Esophagus (tissue), 2 donors: ENCODE results near the gene TTC34. TPM values are rescaled to one million over a fixed set of nuclear protein-coding genes. Genes with fewer than 3 reads are reported as not detected.

Source experiments
- H3K27ac ChIP-seq, 2 donors: one replicate each; pipeline ENCODE4 v1.5.1; 2013; ENCODE audit warnings: low read depth in 2 of 2, mild to moderate bottlenecking in 2 of 2, inconsistent platforms in 1 of 2, low read length in 1 of 2, moderate library complexity in 1 of 2
- H3K27me3 ChIP-seq, 2 donors: one replicate each; pipeline ENCODE4 v1.6.1; 2013; ENCODE audit warnings: low read length in 2 of 2, control low read depth in 1 of 2, mild to moderate bottlenecking in 1 of 2; ENCODE audit not compliant: insufficient read depth in 2 of 2, control insufficient read depth in 1 of 2
- H3K36me3 ChIP-seq, 2 donors: one replicate each; pipeline ENCODE4 v1.6.1; 2013; ENCODE audit warnings: low read length in 1 of 2; ENCODE audit not compliant: control insufficient read depth in 2 of 2, insufficient read depth in 2 of 2
- H3K4me1 ChIP-seq, 2 donors: one replicate each; pipeline ENCODE4 v1.6.1; 2013; ENCODE audit warnings: low read length in 1 of 2; ENCODE audit not compliant: control insufficient read depth in 2 of 2, insufficient read depth in 2 of 2
- H3K4me3 ChIP-seq, 2 donors: one replicate each; pipeline ENCODE4 v1.5.1; 2013; ENCODE audit warnings: low read length in 2 of 2, mild to moderate bottlenecking in 2 of 2, low read depth in 1 of 2, moderate library complexity in 1 of 2
- H3K9me3 ChIP-seq, 2 donors: one replicate each; pipeline ENCODE4 v1.6.1; 2013; ENCODE audit warnings: mild to moderate bottlenecking in 2 of 2, low read depth in 1 of 2, low read length in 1 of 2, moderate library complexity in 1 of 2; ENCODE audit not compliant: control insufficient read depth in 2 of 2, insufficient read depth in 1 of 2
- WGBS, 2 donors: extraction: QIAGEN DNeasy Blood & Tissue Kit; methylation state at CpG; one replicate each; pipeline ENCODE4 v1.1.7; 2013; 5-methylcytosine and 5-hydroxymethylcytosine counted together
- polyA plus RNA-seq, 2 donors: library from polyadenylated mRNA; stranded (reverse); fragments of 200-250 nt; gene quantifications; one replicate each; pipeline ENCODE4 v1.2.3, GENCODE V29; 2013
- donor health status: healthy with polysubstance abuse.
- donor health status: Bipolar disorder and iron deficiency.

TTC34 gene
- polyA plus RNA-seq, 2 donors: 0.02 to 0.20 TPM

- Histone ChIP-seq H3K4me1 (peaks cover 8 to 21% of the 10 kb centered on the region in 2 donors), H3K27me3 (no peaks in the 10 kb centered on the region), H3K4me3 (no peak overlapping the region), H3K36me3 (no peaks in the 10 kb centered on the region), H3K27ac (no peak overlapping the region), H3K9me3 (peaks cover 6 to 10% of the 10 kb centered on the region in 2 donors)
- WGBS, 2 donors: 82 to 88% methylated on average over 11 of the region's 11 CpGs
These were observed 155.7 kb downstream of the TTC34 start for GRCh38 chr1:2645776-2646175.

DNA sequence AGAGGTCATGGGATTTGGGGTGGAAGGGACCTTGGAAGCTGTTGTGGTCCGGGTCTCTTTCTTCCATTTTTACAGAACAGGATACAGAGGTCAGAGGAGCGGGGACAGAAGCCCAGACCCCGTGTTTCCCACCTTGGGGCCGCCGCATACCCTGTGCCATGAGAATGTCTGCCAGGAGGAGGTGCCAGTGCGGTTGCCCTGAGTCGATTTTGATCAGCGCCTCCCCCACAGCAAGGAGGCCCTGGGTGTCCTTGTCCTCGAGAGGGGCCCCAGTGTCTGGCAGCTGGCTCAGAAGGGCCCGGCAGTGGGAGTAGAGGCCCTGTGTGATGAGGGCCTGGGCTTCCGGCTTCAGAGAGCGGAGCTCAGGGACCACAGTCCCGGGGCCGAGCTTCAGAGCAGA is 156.3 kb downstream of the TTC34 start:
- H3K4me1 ChIP-seq: peaks cover 8 to 21% of the 10 kb centered on the region in 2 donors
- no peak overlapping the region for H3K27ac ChIP-seq
- H3K36me3 ChIP-seq: no peaks in the 10 kb centered on the region
- no peaks in the 10 kb centered on the region for H3K27me3 ChIP-seq
- H3K9me3 ChIP-seq: peaks cover 6 to 10% of the 10 kb centered on the region in 2 donors
- WGBS, 2 donors: 84 to 85% methylated on average over 12 to 14 of the region's 14 CpGs
- H3K4me3 ChIP-seq: no peak overlapping the region

DNA sequence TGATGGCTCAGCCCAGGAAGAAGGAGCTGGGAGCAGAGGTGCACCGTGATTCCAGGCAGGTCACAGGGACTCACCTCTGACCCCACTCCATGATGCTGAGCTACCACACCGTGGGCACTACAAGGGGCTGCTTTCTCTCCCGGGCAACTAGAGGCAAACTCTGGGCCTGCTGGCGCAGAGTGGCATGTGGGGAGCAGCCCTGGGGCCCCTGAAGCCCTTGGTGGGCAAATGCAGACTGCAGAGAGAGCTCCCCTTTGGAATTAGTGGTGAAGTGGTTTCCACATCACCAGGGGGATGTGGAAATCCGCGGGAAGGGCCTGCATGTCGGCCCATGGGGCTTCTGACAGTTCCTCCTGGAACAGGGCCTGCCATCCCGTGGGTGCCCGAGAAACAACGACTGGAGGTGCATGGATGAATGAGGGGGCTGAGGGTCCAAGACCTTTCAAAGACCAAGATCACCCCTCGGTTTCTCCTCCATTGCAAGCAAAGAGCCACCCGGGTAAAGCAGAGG is 156.8 kb downstream of the TTC34 start:
- H3K27ac ChIP-seq: no peak overlapping the region
- H3K4me1 ChIP-seq: peaks cover 8 to 21% of the 10 kb centered on the region in 2 donors
- no peaks in the 10 kb centered on the region for H3K27me3 ChIP-seq
- peaks cover 6 to 10% of the 10 kb centered on the region in 2 donors for H3K9me3 ChIP-seq
- 85 to 87% methylated on average over 12 of the region's 12 CpGs for WGBS, 2 donors
- no peaks in the 10 kb centered on the region for H3K36me3 ChIP-seq
- H3K4me3 ChIP-seq: no peak overlapping the region

GRCh38 chr1:2644171-2644570 is 157.3 kb downstream of the TTC34 start:
- Histone ChIP-seq H3K4me1 (peaks cover 8 to 21% of the 10 kb centered on the region in 2 donors), H3K4me3 (no peak overlapping the region), H3K36me3 (no peaks in the 10 kb centered on the region), H3K9me3 (peaks cover 6 to 9% of the 10 kb centered on the region in 2 donors), H3K27ac (no peak overlapping the region), H3K27me3 (no peaks in the 10 kb centered on the region)
- WGBS, 2 donors: 69 to 75% methylated on average over 14 of the region's 14 CpGs

- Histone ChIP-seq H3K9me3 (peaks cover 3 to 6% of the 10 kb centered on the region in 2 donors), H3K36me3 (no peaks in the 10 kb centered on the region), H3K4me3 (peak overlapping the region; percentile 56 to 66), H3K27me3 (no peaks in the 10 kb centered on the region), H3K4me1 (peaks cover 8 to 21% of the 10 kb centered on the region in 2 donors), H3K27ac (no peak overlapping the region)
- 13 to 15% methylated on average over 24 of the region's 24 CpGs for WGBS, 2 donors
These were observed 157.9 kb downstream of the TTC34 start for GRCh38 chr1:2643414-2644077.

DNA sequence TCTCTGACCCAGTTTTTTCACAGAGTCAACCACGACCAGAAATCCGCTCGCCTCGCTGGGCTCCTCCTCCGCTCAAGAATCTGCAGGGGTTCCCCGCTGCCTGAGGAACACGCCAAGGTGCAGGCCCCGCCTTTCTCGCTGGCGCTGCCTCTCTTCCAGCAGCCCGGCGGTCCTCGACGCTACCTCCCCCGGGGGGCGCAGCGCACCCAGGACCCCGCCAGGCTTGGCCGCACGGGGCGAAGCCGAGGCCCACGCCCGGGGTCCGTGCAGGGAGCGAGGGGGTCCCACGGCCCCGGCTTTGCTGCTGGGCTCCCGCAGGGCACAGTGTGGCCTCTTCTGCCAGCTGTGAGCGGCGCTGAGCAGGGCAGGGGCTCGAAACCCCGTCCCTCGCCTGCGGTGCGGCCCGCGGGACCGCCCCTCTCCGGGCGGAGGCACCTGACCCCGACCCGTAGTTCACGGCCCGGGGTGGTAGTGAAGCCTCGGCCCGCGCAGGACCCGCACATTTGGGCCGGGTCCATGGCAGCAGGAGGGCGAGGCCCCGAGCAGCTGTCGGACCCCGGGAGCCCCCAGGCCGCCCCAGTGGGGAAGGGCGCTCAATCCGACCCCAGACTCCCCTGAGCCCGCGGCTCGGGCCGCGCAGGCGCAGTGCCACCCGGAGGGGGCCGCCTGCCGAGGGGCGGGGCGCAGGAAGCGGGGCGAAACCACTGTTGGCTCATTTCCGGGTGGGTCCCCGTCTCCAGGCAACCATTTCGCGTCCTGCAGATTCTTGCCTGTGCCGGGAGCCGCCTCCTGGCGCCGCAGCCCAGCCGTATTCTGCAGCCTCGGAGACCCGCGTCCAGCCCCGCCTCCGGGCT is 158.7 kb downstream of the TTC34 start:
- Histone ChIP-seq H3K27me3 (no peaks in the 10 kb centered on the region), H3K27ac (peak overlapping the region; percentile 77 to 81), H3K36me3 (no peaks in the 10 kb centered on the region), H3K4me3 (peak overlapping the region; percentile 56 to 66), H3K9me3 (peaks cover 0 to 3% of the 10 kb centered on the region in 2 donors), H3K4me1 (peaks cover 8 to 21% of the 10 kb centered on the region in 2 donors)
- WGBS, 2 donors: 0 to 1% methylated on average over 67 to 84 of the region's 84 CpGs

DNA sequence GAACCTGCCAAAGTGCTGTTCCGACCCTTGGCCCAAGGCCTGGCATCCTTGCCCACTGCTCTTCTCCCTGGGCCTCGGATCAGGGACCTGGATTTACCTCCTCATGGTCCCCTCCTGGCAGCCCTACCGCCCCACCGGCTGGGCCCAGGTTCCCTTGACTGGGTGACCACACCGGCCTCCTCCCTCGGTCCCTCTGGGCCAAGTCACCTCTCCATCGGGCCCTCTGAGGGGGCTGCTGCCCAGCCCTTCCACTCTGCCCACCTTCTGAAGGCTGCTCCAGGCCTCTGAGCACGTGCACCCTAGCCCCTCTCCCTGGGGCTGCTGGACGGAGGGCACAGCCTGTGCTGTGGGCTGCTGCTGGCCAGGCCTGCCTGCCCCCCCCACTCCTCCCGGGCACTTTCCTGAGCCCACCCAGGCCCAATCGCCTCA is 159.3 kb downstream of the TTC34 start:
- peaks cover 4 to 7% of the 10 kb centered on the region in 2 donors for H3K9me3 ChIP-seq

GRCh38 chr1:2641381-2642130 is 159.9 kb downstream of the TTC34 start:
- Histone ChIP-seq H3K4me1 (peaks cover 8 to 21% of the 10 kb centered on the region in 2 donors), H3K36me3 (no peaks in the 10 kb centered on the region), H3K4me3 (peak overlapping the region in 1 of 2 donors; percentile 56), H3K9me3 (peaks cover 8 to 12% of the 10 kb centered on the region in 2 donors), H3K27ac (no peak overlapping the region), H3K27me3 (no peaks in the 10 kb centered on the region)
- WGBS, 2 donors: 91% methylated on average over 32 to 34 of the region's 34 CpGs

More for the DNA sequence above, 159.3 kb downstream of the TTC34 start:
- 29 to 32% methylated on average over 11 of the region's 11 CpGs for WGBS, 2 donors
- no peaks in the 10 kb centered on the region for H3K36me3 ChIP-seq
- no peaks in the 10 kb centered on the region for H3K27me3 ChIP-seq
- H3K27ac ChIP-seq: no peak overlapping the region
- H3K4me1 ChIP-seq: peaks cover 8 to 21% of the 10 kb centered on the region in 2 donors
- H3K4me3 ChIP-seq: peak overlapping the region; percentile 56 to 66

DNA sequence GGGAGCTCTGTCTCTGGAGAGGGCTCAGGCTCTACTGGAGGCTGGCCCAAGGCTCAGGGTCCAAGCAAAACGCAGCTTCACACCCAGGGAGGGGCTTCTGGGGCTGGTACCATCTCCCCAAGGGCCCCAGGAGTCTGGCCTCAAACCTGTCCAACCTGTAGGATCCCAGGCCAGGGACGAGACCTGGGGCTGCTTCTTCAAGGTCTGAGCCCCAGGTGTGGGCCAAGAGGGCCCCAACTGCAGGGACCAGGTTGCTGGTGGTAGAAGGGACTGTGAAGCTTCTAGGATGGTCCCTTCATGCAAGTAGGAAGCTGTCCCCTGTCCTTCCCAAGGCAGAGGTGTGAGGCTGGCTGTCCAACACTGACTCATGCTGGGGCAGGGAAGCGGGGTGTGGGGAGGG is 160.9 kb downstream of the TTC34 start:
- no peaks in the 10 kb centered on the region for H3K36me3 ChIP-seq
- H3K4me1 ChIP-seq: peaks cover 8 to 21% of the 10 kb centered on the region in 2 donors
- H3K4me3 ChIP-seq: no peak overlapping the region
- no peak overlapping the region for H3K27ac ChIP-seq
- H3K9me3 ChIP-seq: peaks cover 9 to 10% of the 10 kb centered on the region in 2 donors
- WGBS, 2 donors: 78% methylated on average over 3 of the region's 3 CpGs
- no peaks in the 10 kb centered on the region for H3K27me3 ChIP-seq
